Measurements from ENCODE around the gene GALNT1. TPM values are rescaled to one million over a fixed set of nuclear protein-coding genes. Genes with fewer than 3 reads are reported as not detected.

The GALNT1 gene
- total RNA-seq, 1 experiment from 2014 or later: 54.7 TPM

GRCh38 chr18:35619464-35619863, 37.9 kb downstream of the GALNT1 start:
- no peak for ATAC-seq
- ChIA-PET CTCF (no interaction called here), POLR2A (no interaction called here), RAD21 (ENCODE audit: low non-redundant PET in 1 of 2, low total read pairs in 2 of 2, uncharacterized antibody in 2 of 2, unreplicated experiment in 2 of 2) (no interaction called here)
- Histone ChIP-seq H3K4me1 (ENCODE audit: control insufficient read depth in 1 of 2, insufficient read depth in 2 of 2, low read length in 2 of 2) (peaks cover 2 to 6% of the 10 kb centered on the region in 2 experiments; a peak in 2 of 4 replicates), H3K79me2 (ENCODE audit: insufficient read depth, low read length) (peaks cover 21% of the 10 kb centered on the region), H3K27me3 (ENCODE audit: insufficient read depth, low read length) (no peaks in the 10 kb centered on the region), H3K9me2 (ENCODE audit: insufficient read depth) (no peaks in the 10 kb centered on the region), H2AFZ (ENCODE audit: low read depth, low read length, poor library complexity, severe bottlenecking) (no peak overlapping the region), H4K20me1 (ENCODE audit: insufficient read depth) (no peaks in the 10 kb centered on the region), H3K4me3 (replicated peaks in 1 of 2; ENCODE audit: low read depth in 1 of 2, low read length in 2 of 2) (no peak overlapping the region), H3K9me3 (ENCODE audit: control insufficient read depth in 1 of 2, insufficient read depth in 1 of 2, low read depth in 1 of 2, low read length in 2 of 2) (no peaks in the 10 kb centered on the region), H3K9ac (ENCODE audit: low read length) (no peak overlapping the region), H3K27ac (ENCODE audit: low read depth, low read length) (no peak overlapping the region), H3K36me3 (ENCODE audit: control insufficient read depth in 1 of 2, insufficient read depth in 2 of 2, low read length in 2 of 2) (no peaks in the 10 kb centered on the region), H3K4me2 (ENCODE audit: low read length) (no peak overlapping the region)
- BruUV-seq (replicated peaks): no TSS peak
- no peak for TF ChIP-seq SP1 (IDR thresholded peaks at IDR 0.05; ENCODE audit: low read depth)
- TF ChIP-seq, protein P1, sequence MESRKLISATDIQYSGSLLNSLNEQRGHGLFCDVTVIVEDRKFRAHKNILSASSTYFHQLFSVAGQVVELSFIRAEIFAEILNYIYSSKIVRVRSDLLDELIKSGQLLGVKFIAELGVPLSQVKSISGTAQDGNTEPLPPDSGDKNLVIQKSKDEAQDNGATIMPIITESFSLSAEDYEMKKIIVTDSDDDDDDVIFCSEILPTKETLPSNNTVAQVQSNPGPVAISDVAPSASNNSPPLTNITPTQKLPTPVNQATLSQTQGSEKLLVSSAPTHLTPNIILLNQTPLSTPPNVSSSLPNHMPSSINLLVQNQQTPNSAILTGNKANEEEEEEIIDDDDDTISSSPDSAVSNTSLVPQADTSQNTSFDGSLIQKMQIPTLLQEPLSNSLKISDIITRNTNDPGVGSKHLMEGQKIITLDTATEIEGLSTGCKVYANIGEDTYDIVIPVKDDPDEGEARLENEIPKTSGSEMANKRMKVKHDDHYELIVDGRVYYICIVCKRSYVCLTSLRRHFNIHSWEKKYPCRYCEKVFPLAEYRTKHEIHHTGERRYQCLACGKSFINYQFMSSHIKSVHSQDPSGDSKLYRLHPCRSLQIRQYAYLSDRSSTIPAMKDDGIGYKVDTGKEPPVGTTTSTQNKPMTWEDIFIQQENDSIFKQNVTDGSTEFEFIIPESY (IDR thresholded peaks at IDR 0.05; ENCODE audit: extremely low read depth, insufficient replicate concordance, low read length): no peak
- no peak for TF ChIP-seq CTCF (IDR thresholded peaks at IDR 0.05 in 2 of 3, conservative IDR thresholded peaks at IDR 0.05 in 1 of 3; ENCODE audit: borderline replicate concordance in 1 of 3, insufficient read depth in 1 of 3, low read depth in 2 of 3, low read length in 2 of 3)
- no peak for TF ChIP-seq SRF (IDR thresholded peaks at IDR 0.05; ENCODE audit: low read depth)
- no peak for TF ChIP-seq POLR2AphosphoS5 (IDR thresholded peaks at IDR 0.05; ENCODE audit: low read depth, low read length)
- TF ChIP-seq RAD21 (IDR thresholded peaks at IDR 0.05; ENCODE audit: low read depth): no peak
- TF ChIP-seq EZH2 (IDR thresholded peaks at IDR 0.05): no peak
- no peak for TF ChIP-seq ELF1 (IDR thresholded peaks at IDR 0.05; ENCODE audit: borderline replicate concordance, low read depth)
- intact Hi-C loops (cut with micrococcal nuclease): no loop called here
- DNase-seq (ENCODE audit: low read depth, low spot score): no peak
